GM10847 (cell line): Measurements from ENCODE around the gene CRYBG2.

ENCODE experiments used
- POLR2A ChIP-seq: IDR thresholded peaks from 2 replicates; pipeline ENCODE4 v1.6.1; 2011; ENCODE audit not compliant: insufficient read length; ENCODE audit errors: extremely low read depth

Gene CRYBG2

DNA sequence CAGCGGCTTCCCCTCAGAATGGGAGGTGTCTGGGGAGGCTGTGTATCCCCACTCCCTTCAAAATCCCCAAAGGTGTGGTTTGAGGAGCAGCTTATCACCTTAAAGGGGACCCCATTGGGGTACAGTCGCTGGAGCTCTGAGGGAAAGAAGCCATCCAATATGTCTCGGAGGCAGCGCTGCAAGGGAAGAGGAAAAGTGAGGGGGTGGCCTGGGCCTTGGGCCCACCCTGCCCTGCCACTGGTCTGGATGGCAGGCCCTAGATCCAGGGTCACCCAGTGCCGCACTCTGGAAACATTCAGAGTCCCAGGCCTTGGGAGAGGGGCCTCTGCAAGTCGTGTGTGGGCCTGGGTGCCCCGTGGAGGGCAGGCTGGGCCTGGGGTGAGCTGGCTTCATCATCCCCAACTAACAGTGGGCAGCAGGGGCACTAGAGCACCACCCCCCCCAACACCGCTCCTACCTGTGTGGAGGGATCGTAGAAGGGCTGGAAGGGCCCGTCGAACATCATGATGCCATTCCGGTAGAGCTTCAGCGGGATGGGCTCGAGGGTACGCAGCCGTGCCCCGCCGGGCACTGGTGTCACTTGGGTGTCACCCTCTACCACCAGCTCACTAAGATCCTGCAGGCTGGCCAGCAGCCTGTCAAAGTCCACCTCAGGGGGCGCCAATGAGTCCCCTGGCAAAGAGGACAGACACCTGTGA, 68.4 kb downstream of the CRYBG2 start:
- no peak for TF ChIP-seq POLR2A

DNA sequence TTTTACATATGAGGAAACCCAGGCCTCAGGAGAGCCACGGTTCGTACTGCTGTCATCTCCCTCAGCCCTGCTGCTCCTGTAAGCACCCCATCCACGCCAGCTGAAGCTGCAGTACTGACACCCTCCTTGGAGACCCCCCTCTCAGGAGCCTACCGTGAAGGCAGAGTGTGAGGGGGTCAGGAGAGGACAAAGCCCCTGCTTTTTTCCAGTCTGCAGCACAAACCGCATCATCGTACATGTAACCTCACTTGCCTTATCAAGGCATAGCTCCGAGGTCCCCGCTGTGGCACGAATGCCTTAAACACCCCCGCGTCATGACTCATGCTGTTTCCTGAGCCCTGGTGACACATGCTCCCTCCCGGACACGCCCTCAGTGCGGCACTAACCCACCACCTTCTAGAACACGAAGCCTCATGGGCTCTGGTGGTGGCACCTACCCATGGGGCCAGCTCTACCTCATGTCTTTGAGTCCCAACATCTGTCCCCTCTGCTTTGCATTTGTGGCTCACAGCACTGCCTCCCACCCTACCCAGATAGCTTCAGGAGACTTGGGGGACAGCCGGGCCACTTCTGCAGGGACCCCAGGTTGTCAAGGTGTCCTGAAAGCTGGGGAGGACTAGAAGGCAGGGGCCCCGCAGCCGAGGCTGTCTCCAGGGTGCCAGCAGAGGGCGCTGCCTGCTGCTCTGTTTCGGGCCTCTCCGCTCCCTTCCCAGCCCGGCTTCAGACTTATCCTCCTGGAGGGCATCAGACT, 69.2 kb downstream of the CRYBG2 start:
- TF ChIP-seq POLR2A = no peak

DNA sequence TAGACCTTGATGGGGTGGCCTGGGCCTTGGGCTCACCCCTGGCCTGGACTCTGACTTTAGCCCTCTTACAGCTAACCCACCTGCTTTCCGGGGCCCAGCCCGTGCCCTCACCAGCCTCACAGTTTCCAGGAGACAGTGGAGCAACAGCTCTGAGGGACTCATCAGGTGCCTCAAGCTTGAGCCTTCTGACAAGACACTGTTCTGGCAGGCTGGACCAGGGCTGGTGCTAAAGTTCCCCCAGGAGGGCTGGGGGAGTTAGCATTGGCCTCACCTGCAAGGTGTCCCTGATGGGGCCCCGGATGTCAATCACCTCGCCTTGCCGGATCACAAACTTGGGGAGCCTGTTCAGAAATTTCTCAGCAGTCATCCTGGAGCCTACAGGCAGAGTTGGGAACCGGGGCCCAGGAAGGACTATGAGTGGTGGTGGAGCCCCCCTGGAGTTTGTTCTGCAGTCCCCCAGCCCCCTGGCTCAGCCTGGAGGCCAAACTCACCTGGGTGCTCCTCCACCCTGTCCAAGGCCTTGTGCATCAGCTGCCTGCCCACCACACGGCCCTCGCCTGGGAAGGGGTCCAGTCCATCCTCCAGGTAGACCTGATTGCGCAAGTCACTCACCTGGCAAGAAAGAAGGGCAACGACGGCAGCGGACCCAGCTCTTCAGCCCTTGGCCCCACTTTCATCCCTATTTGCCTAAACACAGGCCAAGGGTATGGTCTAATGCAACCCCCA, 69.9 kb downstream of the CRYBG2 start:
- TF ChIP-seq POLR2A = no peak

DNA sequence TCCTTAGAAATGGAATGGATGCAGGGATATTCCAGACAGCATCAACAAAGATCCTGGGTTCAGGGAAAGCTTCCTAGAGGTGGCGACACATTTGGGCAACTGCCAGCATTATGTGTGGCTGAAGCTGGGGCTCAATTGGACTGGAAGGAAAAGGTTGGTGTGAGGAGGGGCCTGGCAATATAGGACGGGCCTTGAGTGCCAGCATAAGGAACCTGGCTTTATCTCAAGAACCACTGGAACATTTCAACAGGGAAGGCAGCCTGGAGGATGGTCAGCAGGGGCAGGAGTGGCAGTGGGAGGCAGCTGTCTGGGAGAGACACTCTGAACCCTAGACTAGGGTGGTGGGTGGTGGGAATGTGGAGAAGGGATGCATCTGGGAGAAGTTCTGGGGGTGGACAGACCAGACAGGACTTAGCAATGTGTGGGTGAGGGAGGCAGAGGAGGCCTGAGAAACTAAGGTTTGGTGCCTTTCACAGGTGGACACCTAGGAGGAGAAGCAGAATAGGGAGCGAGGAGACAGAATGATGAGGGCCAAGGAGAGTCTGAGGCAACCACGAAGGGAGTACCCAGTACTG, 70.6 kb downstream of the CRYBG2 start:
- TF ChIP-seq POLR2A = no peak

DNA sequence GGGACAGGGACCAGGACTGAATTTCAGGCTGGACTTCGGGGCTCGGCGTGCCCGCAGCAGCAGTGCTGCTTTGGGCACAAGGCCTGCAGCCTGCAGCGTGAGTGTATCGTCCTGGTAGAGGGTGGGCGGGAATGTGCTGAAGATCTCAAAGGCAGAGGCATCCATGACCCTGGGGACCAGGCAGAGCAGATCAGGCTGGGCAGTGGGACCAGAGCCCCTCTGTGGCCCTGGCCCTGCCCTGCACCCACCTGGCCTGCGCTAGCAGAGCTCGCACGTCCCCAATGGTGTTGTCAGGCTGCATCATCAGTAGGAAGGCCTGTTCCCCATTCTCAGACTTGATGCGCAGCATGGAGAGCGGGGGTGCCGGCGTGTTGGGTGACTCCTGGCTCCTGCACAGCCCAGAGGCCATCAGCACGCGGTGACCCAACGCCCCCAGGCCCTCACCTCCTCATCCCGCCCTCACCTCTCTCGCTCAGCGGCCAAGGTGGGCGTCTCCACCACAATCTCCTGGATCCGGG, 71.5 kb downstream of the CRYBG2 start:
- TF ChIP-seq POLR2A = no peak

DNA sequence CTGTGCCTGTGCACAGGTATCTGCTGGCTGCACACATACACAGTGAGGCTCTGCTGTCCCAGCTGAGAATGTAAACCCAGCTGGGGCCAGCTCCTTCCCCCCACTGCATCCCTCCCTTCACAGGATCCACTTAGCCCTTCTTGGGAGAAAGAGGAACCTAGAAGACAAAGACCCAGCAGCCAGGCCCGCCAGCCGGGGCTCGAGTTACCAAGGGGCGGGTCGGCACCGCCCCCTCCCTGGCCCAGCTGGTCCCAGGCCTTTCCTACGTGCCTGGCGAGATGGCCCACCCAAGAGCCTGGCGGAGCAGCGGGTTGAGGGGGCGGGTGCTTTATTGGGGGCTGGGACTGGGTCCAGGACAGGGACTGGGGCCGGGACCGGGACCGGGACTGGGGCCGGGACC, 72.0 kb downstream of the CRYBG2 start:
- no peak for TF ChIP-seq POLR2A

DNA sequence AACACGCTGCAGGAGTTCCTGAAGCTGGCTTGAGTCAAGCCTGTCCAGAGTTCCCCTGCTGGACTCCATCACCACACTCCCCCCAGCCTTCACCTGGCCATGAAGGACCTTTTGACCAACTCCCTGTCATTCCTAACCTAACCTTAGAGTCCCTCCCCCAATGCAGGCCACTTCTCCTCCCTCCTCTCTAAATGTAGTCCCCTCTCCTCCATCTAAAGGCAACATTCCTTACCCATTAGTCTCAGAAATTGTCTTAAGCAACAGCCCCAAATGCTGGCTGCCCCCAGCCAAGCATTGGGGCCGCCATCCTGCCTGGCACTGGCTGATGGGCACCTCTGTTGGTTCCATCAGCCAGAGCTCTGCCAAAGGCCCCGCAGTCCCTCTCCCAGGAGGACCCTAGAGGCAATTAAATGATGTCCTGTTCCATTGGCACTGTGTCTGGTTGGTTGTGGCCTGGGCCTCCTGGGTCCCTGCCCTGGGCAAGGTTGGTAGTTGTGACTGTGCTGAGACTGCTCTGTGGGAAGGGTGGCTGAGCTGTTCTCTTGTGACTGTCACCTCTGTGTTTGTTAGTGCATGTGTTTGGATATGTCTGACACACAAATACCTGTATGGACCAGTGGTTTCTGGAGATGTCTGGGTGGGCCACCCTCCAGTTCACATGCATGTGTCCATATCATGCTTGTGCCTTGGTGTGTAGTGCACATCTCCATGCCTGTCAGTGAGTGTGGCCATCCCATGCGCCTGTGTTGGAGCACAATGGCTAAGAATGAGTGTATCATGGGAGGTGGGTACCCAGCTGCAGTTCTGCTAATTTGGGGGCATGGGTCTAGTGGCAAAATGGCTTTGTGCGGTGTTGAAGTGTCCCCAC, 72.6 kb downstream of the CRYBG2 start:
- no peak for TF ChIP-seq POLR2A

DNA sequence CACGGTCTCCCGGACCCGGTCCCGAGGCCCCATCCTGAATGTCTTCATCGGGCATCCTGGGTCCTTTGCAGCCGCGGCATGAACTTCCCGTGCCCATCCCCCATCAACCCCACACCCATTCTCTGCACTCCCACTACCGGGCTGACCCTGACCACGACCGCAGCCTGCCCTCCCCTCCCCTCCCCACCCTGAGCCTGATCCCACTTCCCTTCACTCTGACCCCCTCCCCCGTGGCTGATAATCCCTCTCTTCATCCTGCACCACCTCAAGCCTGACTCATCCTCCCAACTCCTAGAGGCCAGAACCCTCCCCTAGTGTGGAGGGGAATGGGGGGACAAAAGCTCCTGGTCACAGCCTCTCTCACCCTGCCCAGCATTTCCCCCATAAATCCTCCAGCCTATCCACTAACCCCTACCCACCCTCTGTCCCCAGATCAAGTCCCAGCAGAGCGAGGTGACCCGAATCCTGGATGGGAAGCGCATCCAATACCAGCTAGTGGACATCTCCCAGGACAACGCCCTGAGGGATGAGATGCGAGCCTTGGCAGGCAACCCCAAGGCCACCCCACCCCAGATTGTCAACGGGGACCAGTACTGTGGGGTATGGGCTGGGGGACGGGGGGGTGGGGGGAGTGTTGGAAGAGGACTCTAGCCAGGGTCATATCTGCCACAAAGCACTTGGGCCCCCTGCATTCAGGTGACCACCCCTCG, 73.4 kb downstream of the CRYBG2 start:
- no peak for TF ChIP-seq POLR2A

DNA sequence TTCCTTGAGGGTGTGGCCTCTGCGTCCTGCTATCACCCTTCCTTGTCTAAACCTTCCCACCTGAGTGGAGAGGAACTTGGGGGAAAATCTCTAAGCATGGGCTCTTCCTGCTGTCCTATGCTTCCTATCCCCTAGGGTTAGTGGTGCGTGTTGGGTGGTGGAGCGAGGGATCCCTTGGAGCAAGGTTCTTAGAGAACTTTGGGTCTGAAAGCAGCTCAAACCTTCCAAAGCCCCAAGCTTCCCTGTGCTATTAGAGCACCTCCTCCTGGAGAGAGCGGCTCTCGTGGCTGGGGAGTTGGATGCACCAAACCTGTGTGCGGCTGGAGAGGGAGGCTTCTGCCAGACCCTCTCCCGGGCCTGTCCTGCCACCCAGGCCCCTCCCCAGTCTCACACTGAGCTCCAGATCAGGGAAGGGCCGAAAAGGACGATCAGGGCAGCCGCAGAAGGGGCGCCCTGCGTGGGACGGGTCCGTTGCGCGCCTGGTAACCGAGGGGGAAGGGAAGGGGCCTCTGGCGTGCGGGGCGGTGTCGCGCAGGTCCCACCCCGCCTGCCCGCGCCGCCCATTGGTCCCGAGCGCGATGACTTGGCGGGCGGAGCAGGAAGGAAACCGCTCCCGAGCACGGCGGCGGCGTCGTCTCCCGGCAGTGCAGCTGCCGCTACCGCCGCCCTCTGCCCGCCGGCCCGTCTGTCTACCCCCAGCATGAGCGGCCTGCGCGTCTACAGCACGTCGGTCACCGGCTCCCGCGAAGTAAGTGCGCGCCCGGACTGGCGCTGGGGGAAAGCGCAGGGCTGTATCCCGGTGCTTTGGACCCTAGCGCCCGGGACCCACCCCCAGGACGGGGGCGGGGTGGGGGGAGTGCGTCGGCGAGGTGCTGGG, 74.2 kb downstream of the CRYBG2 start, which contains the start of gene SH3BGRL3:
SH3BGRL3 (plus strand) TSS at position 631 of the 877 bp plus-strand sequence; CDS start at position 701, 70 bp downstream.
- TF ChIP-seq POLR2A = peak; percentile 73

DNA sequence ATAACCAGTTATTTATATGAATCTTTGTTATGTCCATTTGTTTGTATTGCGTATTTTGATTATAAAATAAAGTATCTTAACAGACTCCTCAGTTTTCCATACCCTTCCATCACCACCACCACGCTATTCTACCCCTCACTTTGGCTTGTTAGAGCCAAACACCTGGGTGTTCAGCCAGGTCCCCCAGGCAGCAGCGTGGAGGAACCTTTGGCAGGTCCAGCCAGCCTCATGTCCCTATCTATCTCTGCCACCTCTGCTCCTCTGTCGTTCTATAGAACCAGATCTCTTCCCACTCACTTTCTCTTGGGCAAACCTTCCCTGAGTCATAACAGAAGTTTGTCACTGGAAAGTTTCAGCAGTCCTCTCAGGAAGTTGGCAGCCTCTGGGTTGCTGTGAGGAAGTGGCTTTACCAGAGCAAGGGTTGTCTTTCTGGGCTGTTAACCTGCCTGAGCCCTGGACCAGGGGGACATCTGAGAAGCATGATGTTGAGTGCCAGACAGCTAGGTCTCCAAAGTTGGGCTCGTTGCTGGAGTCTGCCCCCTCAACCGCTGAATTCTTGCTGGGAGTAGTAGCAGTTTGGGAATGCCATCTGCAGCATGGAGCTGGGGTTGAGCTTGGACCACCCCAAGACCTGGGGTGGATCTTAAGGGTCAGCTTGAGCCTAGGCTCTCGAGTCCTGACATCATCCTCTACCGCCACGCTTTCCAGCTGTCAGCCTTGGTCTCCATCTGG, 75.0 kb downstream of the CRYBG2 start:
- no peak for TF ChIP-seq POLR2A

DNA sequence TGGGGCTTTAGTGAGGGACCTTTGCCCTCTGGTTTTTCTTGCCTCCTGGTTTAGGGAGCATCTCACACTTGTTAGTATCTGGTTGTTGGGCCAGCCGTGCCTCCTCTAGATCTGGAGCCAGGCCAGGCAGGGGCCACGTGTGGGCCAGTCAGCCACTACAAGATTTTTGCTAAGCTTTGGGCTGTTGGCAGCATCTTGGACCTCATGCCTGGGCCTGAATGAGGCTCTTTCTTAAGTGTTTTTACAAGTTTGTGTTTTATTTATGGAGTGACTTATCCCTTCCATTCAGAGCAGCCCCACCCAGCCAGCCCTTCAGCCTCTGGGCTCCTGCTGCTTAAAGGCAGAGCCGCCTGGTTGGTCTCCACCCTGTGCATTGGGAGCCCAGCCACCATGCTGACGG, 75.6 kb downstream of the CRYBG2 start:
- TF ChIP-seq POLR2A = no peak

DNA sequence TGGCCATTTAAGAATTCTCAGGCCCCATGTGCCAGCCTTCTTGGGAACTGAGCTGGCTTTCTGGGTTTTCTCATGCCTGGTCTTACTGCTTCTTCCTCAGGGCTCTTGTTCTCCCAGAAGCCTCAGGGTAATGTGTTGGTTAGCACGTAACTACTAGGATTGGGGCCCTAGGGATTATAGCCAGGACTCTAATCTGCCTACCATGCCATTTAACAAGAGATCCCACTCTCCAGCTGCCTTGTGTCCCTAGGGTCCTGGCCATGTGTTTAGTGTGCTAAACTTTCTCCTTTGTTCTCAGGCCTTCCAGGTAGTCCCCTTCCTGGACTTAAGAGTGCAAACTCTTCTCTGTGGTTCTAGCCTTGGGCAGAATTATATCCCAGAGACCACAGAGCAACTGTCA, 76.2 kb downstream of the CRYBG2 start:
- no peak for TF ChIP-seq POLR2A
